A673 (cell line): ENCODE measurements around the gene ZNF397.

Experiments
- CTCF ChIP-seq: fragments of 300-800, 200-600 bp; sonication (generic); conservative IDR thresholded peaks from 2 replicates; pipeline ENCODE4 v1.5.1; 2017; ENCODE audit warnings: low read depth, mild to moderate bottlenecking, antibody characterized with exemption, low read length, moderate library complexity, mixed read lengths
- EZH2 ChIP-seq: fragments of 200-600 bp; sonication (generic); IDR thresholded peaks from 2 replicates; pipeline ENCODE4 v1.6.1; 2017; ENCODE audit warnings: borderline replicate concordance, low read depth, mild to moderate bottlenecking, mixed read lengths, antibody characterized with exemption, low read length; ENCODE audit not compliant: poor library complexity, severe bottlenecking

- TF ChIP-seq EZH2 (no peak), CTCF (no peak)
These were observed 48.5 kb downstream of the ZNF397 start for GRCh38 chr18:35289293-35289692.
